Esophagus squamous epithelium (tissue), 4 donors: ENCODE measurements around the gene MKNK1.
A peak's percentile ranks its signal among the peaks of the same experiment; 100 is the strongest.

ENCODE experiments used
- CTCF ChIP-seq, 6 experiments: fragments of 450-650 bp in 4 of 6; fragments of 200-600 bp in 2 of 6; sonication (generic) in 2 of 6; IDR thresholded peaks; one replicate each; pipeline ENCODE4 v1.5.1; 2016 to 2019; ENCODE audit warnings: antibody characterized with exemption in 6 of 6, mild to moderate bottlenecking in 4 of 6, moderate library complexity in 4 of 6
- POLR2A ChIP-seq, 4 donors: fragments of 450-650 bp; IDR thresholded peaks; one replicate each; pipeline ENCODE4 v1.6.1; 2017; ENCODE audit warnings: antibody characterized with exemption in 4 of 4, mild to moderate bottlenecking in 4 of 4, moderate library complexity in 3 of 4

DNA sequence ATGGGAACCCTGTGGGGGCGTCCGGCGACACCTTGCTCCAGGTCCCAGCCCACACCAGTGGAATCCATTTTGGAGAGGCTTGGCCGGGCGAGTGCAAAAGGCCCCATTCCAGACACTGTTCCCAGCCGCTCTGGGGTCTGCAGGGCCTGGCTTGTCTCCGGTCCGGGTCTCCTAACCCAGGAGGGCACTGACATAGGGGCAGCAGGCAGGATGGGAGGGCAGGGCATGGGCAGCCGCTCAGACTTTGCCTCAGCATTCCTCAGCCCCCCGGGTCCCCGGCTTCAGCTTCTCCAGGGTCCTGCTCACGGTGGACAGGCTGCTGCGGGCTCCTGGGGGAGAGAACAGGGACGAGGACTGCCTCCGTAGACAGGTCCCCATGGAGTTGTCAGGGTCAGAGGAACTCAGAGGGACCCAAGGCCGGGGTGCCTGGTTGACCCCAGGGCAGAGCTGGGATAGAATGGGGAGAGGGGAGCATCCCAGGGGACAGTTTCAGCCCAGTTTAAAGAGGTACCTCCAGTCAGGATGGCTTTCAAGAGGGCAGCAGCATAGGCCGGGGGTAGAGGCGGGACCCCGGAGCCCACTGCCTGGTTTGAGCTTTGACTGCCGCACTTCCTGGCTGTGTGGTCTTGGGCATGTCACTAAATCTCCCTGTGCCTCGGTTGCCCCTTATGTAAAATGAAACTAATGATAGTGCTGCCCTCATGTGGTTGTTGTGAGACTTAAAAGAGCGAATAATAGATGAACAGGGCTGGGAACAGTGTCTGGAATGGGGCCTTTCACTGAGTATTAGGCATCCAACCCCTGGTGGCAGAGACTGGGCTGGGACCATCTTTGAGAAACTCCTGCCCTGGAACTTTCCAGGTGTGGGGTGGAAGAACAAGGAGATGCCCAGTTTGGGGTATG is 56.3 kb downstream of the MKNK1 start:
- TF ChIP-seq CTCF (IDR thresholded peaks at IDR 0.05) (peak in 4 of 6 experiments; percentile 28 to 54 (median 38)), POLR2A (IDR thresholded peaks at IDR 0.05) (no peak)
